GM10248 (cell line): ENCODE measurements around the gene AACS.

Experiments used
- CTCF ChIA-PET: fragments of 300-600 bp; sonication (Branson Sonifier 250); formaldehyde crosslinking; extraction: SDS; loops from one replicate; lab custom pipeline; 2021; ENCODE audit warnings: antibody characterized with exemption; lab: Yijun Ruan, JAX
- POLR2A ChIA-PET: fragments of 350-650 bp; sonication (Branson Sonifier 250); formaldehyde crosslinking; extraction: SDS; loops from one replicate; lab custom pipeline; 2020; ENCODE audit warnings: antibody characterized with exemption; lab: Yijun Ruan, JAX
- DNase-seq: peaks from one replicate; pipeline ENCODE4 v3.0.0; 2012; ENCODE audit errors: extremely low spot score
- CTCF ChIP-seq: IDR thresholded peaks from 2 replicates; pipeline ENCODE4 v1.5.1; 2012; ENCODE audit warnings: mild to moderate bottlenecking, low read depth; ENCODE audit errors: extremely low read depth, missing control alignments, control extremely low read depth

Gene AACS

GRCh38 chr12:125114365-125115141 lies 49.3 kb downstream of the AACS start:
- TF ChIP-seq CTCF = no peak
- no peak for DNase-seq
- ChIA-PET CTCF (no interaction called here), POLR2A (no interaction called here)

DNA sequence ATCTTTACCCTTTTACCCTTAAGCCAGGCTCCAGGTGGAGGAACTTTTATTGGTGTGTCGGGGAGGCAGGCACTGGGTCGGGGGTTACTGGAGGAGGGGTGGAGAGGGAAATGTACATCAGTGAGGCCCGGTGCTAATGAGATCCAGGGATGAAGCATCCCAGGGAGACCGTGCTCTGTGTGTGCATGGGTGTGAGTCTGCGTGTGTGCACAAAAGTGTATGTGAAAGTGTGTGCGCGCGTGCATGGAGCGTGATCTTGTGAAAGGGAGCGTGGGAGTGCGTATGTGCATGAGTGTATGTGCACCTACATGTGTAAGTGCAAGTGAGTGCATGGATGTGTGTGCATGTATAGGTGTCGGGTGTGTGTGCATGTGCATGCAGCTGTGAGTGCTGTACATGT lies 55.3 kb downstream of the AACS start:
- CTCF ChIA-PET = no interaction called here
- DNase-seq = no peak
- POLR2A ChIA-PET = no interaction called here
- no peak for TF ChIP-seq CTCF

DNA sequence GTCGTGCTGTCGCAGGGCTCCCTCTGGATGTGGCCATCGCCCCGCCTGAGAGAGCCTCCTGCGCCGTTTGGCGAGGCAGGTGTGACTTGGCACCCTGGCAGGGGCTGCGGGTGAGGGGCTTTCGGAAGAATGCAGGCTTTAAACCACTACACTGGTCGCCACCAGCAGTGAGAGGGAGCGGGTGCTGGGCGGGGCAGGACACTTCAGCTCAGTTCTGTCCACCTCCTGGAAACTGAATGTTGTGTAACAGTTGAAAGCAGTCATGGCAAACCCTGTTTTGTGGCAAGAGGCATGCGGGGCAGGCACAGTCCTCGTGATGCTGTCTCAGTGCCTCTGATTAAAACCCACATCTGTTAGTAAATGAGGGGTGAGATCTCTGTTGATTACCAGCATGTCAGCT lies 55.9 kb downstream of the AACS start:
- no peak for DNase-seq

GRCh38 chr12:125122668-125123067 lies 57.4 kb downstream of the AACS start:
- DNase-seq = no peak
- ChIA-PET CTCF (no interaction called here), POLR2A (no interaction called here)
- no peak for TF ChIP-seq CTCF

More for the DNA sequence above, 55.9 kb downstream of the AACS start:
- TF ChIP-seq CTCF = no peak
- POLR2A ChIA-PET = no interaction called here
- CTCF ChIA-PET = no interaction called here

DNA sequence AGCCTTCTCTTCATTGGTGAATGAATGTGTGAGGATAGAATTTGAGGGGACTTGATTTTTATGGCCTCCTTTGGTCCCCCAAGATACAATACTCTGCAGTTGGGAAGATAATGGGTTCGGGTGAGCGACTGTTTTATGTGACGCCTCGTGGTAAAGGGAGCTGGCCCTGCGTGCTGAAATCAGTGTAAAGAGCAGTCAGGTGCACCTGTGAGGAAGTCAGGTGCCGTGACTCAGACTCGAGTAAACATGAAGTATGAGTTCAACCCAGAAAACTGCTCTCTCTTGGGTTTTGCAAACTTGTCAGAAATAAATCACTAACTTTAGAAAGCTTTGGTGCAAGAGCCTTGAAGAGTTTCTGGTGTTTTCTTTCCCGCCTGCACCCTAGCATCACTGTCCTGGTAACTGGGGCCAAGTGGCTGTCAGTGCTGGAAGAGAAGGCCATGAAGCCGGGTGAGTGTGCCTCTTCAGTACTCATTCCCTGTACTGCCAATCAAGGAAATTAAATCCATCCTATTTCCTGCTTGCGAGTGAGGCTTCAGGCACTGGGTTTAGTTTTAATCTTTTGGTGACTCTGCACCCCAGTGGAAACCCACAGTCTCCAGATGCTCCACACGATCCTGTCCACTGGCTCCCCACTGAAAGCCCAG lies 59.2 kb downstream of the AACS start:
- POLR2A ChIA-PET = no interaction called here
- no peak for TF ChIP-seq CTCF
- DNase-seq = no peak
- CTCF ChIA-PET = no interaction called here

DNA sequence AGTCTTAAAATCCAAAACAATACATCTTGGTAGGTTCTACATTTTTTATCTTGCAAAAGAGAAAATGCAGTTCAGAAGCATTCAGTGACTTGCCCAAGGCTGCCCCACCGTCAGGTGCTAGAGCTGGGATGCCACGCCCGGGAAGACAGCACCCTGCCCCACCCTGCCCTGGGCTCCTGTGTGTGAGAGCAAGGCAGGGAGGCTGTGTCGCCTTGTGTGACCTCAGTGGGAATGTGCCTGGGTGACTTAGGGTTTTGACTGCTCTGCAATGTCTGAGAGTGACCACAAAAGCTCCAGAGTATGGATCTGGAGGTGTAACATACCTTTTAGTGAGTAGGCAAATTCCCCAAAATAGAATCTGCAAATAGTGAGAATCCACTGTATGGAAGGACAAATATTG lies 60.0 kb downstream of the AACS start:
- TF ChIP-seq CTCF = no peak
- CTCF ChIA-PET = no interaction called here
- DNase-seq = no peak
- POLR2A ChIA-PET = no interaction called here
